ENCODE measurements around the gene TBL2.

Gene TBL2

GRCh38 chr7:73597978-73598782 lies 19.8 kb upstream of the TBL2 start:
- TF ChIP-seq GABPA (IDR thresholded peaks at IDR 0.05; ENCODE audit: low read depth) (no peak), POLR2AphosphoS5 (IDR thresholded peaks at IDR 0.05; ENCODE audit: low read depth) (no peak), SPI1 (IDR thresholded peaks at IDR 0.05; ENCODE audit: borderline replicate concordance, low read depth) (no peak), REST (IDR thresholded peaks at IDR 0.05; ENCODE audit: insufficient replicate concordance, low read depth) (no peak), CTCF (IDR thresholded peaks at IDR 0.05; ENCODE audit: insufficient read depth, low read length) (no peak)
- Histone ChIP-seq H3K27me3 (ENCODE audit: insufficient read depth, poor library complexity, severe bottlenecking) (peaks cover 16% of the 10 kb centered on the region), H3K27ac (replicated peaks) (no peak overlapping the region), H3K4me3 (replicated peaks; ENCODE audit: insufficient read depth, low read length) (no peak overlapping the region)
- DNase-seq (ENCODE audit: low read depth in 1 of 2, low spot score in 1 of 2): no peak

- Histone ChIP-seq H3K27me3 (ENCODE audit: insufficient read depth, poor library complexity, severe bottlenecking) (peaks cover 15% of the 10 kb centered on the region), H3K4me3 (replicated peaks; ENCODE audit: insufficient read depth, low read length) (no peak overlapping the region), H3K27ac (replicated peaks) (no peak overlapping the region)
- TF ChIP-seq POLR2AphosphoS5 (IDR thresholded peaks at IDR 0.05; ENCODE audit: low read depth) (no peak), REST (IDR thresholded peaks at IDR 0.05; ENCODE audit: insufficient replicate concordance, low read depth) (no peak)
- no peak for DNase-seq (ENCODE audit: low read depth in 1 of 2, low spot score in 1 of 2)
These were observed 18.0 kb upstream of the TBL2 start for GRCh38 chr7:73596191-73597065.

- no peak for DNase-seq (ENCODE audit: low read depth in 1 of 2, low spot score in 1 of 2)
- Histone ChIP-seq H3K27ac (replicated peaks) (no peak overlapping the region), H3K4me3 (replicated peaks; ENCODE audit: insufficient read depth, low read length) (no peak overlapping the region), H3K27me3 (ENCODE audit: insufficient read depth, poor library complexity, severe bottlenecking) (peaks cover 11% of the 10 kb centered on the region)
- TF ChIP-seq POLR2AphosphoS5 (IDR thresholded peaks at IDR 0.05; ENCODE audit: low read depth) (no peak), CTCF (IDR thresholded peaks at IDR 0.05; ENCODE audit: insufficient read depth, low read length) (no peak), REST (IDR thresholded peaks at IDR 0.05; ENCODE audit: insufficient replicate concordance, low read depth) (no peak), SPI1 (IDR thresholded peaks at IDR 0.05; ENCODE audit: borderline replicate concordance, low read depth) (no peak), GABPA (IDR thresholded peaks at IDR 0.05; ENCODE audit: low read depth) (no peak)
These were observed 17.0 kb upstream of the TBL2 start for GRCh38 chr7:73595358-73595757.
